Esophagus squamous epithelium (tissue), 4 donors: ENCODE data around the gene FOXP1.

Experiments
- CTCF ChIP-seq, 6 experiments: fragments of 450-650 bp in 4 of 6; fragments of 200-600 bp in 2 of 6; sonication (generic) in 2 of 6; IDR thresholded peaks; one replicate each; pipeline ENCODE4 v1.5.1; 2016 to 2019; ENCODE audit warnings: antibody characterized with exemption in 6 of 6, mild to moderate bottlenecking in 4 of 6, moderate library complexity in 4 of 6
- POLR2A ChIP-seq, 4 donors: fragments of 450-650 bp; IDR thresholded peaks; one replicate each; pipeline ENCODE4 v1.6.1; 2017; ENCODE audit warnings: antibody characterized with exemption in 4 of 4, mild to moderate bottlenecking in 4 of 4, moderate library complexity in 3 of 4

- TF ChIP-seq CTCF (IDR thresholded peaks at IDR 0.05), result no peak
- no peak for TF ChIP-seq POLR2A (IDR thresholded peaks at IDR 0.05)
Observed at GRCh38 chr3:71500696-71501095, 82.8 kb downstream of the FOXP1 start.
